ENCODE data around the gene ZNF200.

GRCh38 chr16:3198334-3199072, 36.5 kb downstream of the ZNF200 start:
- TF ChIP-seq ZBTB25 (CRISPR knock-in tag; IDR thresholded peaks at IDR 0.05) (no peak), HIC2 (CRISPR knock-in tag; IDR thresholded peaks at IDR 0.05; ENCODE audit: low read depth) (peak; percentile 36; the same call in 1 of the 2 replicates), MTA1 (CRISPR knock-in tag; IDR thresholded peaks at IDR 0.05; ENCODE audit: borderline replicate concordance) (no peak), JUN (CRISPR knock-in tag; IDR thresholded peaks at IDR 0.05) (peak; percentile 15; the same call in 1 of the 2 replicates), ZNF772 (CRISPR knock-in tag; IDR thresholded peaks at IDR 0.05) (no peak), PHB2 (IDR thresholded peaks at IDR 0.05; ENCODE audit: partially characterized antibody) (no peak), ATM (IDR thresholded peaks at IDR 0.05; ENCODE audit: borderline replicate concordance) (no peak), JUND (CRISPR knock-in tag; IDR thresholded peaks at IDR 0.05) (no peak), ZBTB10 (CRISPR knock-in tag; IDR thresholded peaks at IDR 0.05; ENCODE audit: borderline replicate concordance) (no peak)
- TF ChIP-seq, protein P1, sequence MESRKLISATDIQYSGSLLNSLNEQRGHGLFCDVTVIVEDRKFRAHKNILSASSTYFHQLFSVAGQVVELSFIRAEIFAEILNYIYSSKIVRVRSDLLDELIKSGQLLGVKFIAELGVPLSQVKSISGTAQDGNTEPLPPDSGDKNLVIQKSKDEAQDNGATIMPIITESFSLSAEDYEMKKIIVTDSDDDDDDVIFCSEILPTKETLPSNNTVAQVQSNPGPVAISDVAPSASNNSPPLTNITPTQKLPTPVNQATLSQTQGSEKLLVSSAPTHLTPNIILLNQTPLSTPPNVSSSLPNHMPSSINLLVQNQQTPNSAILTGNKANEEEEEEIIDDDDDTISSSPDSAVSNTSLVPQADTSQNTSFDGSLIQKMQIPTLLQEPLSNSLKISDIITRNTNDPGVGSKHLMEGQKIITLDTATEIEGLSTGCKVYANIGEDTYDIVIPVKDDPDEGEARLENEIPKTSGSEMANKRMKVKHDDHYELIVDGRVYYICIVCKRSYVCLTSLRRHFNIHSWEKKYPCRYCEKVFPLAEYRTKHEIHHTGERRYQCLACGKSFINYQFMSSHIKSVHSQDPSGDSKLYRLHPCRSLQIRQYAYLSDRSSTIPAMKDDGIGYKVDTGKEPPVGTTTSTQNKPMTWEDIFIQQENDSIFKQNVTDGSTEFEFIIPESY (CRISPR knock-in tag; IDR thresholded peaks at IDR 0.05): no peak; the same call in 1 of the 2 replicates
- TF ChIP-seq, protein P2, sequence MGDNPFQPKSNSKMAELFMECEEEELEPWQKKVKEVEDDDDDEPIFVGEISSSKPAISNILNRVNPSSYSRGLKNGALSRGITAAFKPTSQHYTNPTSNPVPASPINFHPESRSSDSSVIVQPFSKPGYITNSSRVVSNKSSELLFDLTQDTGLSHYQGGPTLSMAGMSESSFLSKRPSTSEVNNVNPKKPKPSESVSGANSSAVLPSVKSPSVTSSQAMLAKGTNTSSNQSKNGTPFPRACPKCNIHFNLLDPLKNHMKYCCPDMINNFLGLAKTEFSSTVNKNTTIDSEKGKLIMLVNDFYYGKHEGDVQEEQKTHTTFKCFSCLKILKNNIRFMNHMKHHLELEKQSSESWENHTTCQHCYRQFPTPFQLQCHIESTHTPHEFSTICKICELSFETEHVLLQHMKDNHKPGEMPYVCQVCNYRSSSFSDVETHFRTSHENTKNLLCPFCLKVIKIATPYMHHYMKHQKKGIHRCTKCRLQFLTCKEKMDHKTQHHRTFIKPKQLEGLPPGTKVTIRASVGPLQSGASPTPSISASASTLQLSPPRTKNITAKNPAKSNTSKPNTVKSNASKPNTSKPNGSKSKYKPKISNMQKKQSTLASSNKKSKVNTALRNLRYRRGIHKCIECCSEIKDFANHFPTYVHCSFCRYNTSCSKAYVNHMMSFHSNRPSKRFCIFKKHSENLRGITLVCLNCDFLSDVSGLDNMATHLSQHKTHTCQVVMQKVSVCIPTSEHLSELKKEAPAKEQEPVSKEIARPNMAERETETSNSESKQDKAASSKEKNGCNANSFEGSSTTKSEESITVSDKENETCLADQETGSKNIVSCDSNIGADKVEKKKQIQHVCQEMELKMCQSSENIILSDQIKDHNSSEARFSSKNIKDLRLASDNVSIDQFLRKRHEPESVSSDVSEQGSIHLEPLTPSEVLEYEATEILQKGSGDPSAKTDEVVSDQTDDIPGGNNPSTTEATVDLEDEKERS (CRISPR knock-in tag; IDR thresholded peaks at IDR 0.05): no peak

Measured in HepG2 (cell line).